HTERT RPE-1 (cell line): ENCODE measurements around the gene PACSIN2.

Experiments
- in situ Hi-C: fragments of 300-500 bp; cut with MboI; formaldehyde crosslinking; loops from 4 replicates; pipeline ENCODE4 v1.14.3; 2020; ENCODE audit warnings: low sequenced_read_pairs

Gene PACSIN2

DNA sequence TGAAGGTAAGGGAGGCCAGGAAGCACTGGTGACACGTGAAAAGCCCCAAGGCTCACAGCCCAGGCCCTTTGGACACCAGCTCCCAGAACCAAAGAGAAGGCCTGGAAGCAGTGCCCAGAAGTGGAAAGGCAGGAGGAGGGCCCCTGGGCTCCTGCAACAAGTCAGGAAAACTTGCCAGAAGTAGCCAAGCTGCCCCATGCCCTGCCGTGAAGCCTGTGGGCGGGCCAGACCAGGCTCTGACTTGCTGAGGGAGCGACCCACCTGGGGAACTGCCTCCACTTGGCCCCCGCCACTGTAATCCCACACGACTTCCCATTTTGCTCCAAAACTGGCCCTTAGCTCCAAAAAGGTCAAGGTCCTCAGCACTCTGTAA, 106.6 kb downstream of the PACSIN2 start:
- in situ Hi-C loops, result no loop called here

DNA sequence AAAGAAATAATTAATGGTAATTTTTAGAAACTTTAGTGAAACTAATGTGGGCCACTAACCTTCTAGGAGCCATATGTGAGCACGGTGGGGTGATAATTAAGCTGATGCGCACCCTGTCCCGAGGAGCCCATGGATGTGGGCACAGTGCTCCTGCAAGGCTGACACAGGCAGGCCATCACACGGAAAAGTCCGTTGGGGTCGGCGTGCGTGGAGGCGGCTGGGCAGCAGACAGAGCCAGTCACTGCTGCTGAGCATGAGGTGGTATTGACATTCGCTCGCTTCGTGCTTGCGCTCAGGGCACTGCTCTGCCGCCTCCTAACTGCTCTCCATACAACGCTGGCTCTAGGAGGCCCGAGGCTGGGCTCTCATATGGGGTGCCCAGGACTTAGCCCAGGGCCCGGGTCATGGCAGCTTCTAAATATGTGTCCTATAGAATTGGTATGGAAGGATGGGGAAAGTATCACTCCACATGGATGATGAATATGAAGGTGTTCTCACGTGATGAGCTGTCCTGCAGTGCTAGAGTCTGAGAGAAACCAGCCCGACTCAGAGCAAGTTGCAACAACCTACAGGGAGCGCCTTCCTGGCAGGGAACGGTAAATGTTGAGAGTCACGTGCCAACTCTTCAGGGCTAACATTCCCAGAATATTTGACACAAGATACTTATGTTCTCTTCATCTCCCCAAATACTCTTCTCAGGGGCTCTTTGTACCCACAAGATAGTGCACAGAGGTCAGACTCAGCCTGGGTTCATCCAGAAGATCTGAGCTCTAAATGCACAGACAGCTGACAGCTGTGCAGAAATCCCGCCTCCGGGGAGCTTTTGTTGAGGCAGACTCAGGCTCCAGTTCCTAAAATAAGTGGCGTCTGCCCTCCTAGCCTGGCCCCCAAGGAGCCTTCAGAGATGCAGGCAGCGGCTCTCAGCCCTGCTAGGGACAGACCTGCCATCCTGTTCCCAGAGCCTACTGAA, 107.3 kb downstream of the PACSIN2 start:
- in situ Hi-C loops, result no loop called here

DNA sequence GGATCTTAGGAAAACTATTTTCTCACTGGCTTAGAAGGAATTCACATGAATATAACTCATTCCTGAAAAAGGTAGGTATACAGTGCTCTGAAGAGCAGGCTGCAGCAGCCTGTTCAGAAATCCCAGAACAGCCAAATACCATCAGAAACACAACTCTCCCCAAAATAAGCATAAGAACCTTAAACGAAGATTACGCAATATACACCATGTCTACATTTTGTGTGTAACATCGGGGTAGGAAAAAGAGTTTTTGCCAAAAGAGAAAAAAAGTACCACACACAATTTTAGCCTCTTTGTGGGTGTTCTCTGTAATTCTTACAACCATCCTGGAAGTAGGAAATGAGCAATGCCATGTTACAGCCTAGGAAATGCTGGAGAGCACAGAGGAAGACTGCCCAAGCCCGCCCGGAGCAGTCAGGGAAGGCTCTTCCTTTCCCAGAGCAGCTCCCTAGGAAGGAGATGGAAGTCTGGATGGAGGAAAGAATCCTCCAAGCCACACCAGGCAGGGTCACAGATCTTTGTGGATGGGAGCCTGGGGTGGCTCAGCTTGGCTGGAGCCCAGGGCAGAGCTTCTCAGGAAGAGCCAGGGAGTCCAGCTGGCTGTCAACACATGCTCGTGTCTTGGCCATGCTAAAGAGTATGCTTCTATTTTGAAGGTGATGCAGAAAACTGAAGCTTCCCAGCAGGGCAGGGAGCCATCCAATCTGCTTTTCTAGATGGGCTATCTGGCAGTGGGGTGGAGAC, 108.2 kb downstream of the PACSIN2 start:
- in situ Hi-C loops, result no loop called here

DNA sequence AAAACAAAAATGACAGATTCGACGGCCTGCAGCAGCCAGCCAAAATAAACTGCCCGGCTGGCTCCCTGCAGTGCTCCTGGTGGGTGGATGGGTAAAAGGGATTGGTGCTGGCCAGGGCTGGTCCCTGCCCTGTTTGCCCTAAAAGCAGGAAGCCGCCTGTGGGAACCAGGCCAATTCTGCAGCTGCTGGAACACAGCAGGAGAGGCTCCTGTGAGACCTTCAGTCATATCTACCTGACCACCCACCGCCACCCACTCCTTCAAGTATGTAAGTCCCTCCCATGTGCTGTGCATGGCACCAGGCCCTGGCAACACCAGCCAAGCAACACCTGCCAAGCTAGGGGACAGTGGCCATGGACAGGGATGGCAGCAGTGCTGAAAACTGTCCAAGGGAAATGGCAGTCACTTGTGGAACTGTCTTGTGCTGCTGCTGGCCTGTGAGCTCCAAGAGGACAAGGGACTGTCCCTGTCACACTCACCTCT, 109.2 kb downstream of the PACSIN2 start:
- in situ Hi-C loops, result no loop called here

DNA sequence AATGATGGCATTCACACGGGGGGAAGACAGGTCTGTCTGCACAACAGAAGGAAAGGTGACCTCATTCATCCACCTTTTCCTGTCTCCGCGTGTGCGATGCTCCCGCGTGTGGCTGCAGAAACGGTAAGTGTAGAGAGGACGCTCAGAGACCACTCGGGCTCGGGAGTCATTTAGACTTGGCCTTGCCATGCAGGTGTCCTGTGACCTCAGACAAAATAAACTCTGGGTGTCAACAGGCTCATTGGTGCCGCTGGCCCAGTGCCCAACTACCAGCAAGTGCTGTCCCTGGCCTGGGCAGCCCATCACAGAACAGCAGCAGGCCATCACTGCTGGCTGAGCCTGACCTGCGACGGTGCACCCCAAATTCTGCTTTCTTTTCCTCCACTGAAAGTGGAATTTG, 109.7 kb downstream of the PACSIN2 start:
- in situ Hi-C loops, result no loop called here

DNA sequence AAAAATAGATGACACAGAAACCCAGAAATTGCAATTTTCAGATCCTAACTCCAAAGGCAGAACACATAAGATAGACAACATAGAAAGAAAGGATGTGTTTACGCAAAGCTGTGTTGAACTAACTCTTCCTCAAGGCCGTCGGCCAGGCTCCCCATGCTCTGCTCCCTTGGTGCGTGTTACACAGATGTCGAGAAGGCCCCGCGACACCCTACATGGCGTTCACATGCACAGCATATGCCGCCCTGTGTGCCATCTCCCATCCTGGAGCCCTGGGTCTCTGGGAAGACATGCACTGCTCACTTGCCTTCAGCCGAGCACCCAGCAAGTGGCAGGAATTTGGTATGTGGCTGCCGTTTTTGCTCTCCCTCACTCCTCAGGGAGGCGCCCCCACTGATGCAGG, 110.9 kb downstream of the PACSIN2 start:
- in situ Hi-C loops, result no loop called here

DNA sequence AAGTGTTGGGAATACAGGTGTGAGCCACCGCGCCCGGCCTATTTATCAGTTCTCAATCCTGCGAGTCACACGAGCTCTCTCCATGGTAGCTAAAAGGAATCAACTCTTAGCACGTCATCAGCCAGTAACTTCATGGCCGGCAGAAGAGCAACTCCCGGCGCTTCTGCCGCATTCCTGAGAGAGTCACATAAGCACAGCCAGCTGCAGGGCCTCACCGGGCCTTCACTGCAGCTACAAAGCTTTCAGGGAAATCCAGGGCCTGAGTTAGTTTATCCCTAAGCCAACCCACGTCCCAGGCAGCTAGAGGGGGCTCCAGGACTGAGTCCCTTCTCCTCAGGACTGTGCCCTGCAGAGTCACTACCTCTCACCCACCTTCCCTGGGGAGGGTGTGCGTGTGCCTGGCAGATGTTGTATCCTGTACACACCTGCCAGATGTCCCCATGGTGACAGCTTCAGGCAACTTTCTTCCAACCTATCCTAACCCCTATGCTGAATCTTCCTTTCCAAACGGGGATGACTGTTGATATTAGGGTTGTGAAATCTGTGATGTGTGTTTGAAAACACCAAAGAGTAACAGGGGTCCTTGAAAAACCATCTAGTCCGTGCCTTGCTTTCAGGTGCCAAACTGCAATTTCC, 112.0 kb downstream of the PACSIN2 start:
- in situ Hi-C loops, result no loop called here

DNA sequence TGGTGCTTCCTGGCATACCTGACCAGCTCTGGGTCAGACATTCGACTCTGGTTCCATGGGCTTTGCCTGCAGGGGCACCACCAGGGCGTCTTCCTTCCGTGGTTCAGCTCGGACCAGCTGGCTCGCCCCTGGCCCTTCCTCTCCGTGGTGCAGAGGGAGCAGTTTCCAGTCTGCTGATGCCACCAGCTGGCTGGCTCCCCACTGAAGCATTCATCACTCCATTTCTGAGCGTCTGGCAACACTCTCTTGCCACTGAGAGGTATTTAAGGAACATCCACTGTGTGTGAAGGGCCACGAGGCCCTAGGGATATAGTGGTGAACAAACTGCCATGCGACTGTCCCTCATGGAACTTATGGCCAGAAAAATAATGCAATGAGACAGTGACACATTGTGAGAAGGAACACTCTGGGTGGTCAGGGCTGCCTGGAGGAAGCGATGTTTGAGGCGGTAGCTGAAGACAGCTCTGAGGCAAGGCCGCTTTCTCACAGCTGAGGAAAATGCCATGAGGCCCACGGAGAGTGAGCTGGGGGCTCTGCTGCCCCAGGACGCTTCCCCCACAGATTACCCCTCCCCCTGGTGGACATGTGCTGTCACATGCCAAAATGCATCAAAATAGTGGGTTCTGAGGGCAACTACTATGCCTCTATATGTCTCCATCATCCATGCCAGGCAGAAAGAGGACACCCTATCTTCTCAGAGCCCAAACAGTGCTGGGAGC, 113.0 kb downstream of the PACSIN2 start:
- in situ Hi-C loops, result no loop called here

DNA sequence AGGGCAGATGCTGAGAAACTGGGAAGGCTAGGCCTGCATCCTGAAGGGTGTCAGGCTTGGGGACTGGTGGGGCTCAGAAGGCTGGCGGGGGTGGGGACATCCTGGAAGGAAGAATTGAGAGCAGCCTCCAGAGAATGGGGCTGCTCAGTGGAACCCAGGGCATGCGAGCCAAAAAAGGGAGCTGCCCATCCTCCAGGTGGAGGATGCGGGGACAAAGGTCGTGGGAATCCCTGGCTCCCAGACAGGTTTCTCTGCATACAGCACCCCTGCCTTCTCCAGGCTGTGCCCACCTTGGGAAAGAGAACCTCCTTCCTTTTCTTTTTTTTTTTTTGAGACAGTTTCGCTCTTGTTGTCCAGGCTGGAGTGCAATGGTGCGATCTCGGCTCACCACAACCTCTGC, 117.0 kb downstream of the PACSIN2 start:
- in situ Hi-C loops, result no loop called here

DNA sequence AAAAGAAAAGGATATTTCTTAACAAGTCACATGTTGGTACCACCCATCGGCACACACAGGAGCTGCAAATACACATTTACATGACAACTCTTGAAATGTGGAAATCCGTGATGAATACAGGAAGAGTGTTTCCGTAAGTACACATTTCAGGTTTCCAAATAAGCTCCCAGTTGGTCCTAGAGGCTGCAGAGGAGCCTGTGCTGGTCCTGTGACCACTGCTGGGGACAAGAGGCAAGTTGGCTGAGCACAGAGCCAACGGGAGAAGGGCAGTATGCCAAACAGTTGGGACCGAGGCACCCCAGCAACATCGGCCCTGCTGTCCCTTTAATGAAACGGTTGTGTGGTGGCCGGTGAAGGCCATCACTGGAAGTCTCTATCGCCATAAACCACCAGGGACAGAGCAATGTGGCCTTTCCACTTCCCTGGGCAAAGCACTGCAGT, 119.4 kb downstream of the PACSIN2 start:
- in situ Hi-C loops, result no loop called here

DNA sequence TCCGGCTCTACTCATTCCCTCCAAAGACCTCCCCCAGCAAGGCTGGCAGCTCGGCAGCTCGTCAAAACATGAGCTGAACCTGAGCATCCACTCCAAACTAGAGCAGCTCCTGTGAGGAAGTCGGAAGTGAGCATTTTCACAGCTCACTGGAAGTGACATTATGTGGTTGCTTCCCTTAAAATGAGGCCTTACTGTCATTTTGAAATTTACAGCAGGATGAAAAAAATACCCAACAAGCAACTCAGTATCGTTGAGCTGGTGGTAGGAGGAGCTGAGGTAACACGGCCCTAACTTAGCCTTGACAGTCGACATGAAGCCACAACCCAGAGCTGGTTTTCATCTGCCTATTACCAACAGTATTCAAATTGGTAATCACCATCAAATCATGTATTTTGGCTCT, 119.9 kb downstream of the PACSIN2 start:
- in situ Hi-C loops, result no loop called here

DNA sequence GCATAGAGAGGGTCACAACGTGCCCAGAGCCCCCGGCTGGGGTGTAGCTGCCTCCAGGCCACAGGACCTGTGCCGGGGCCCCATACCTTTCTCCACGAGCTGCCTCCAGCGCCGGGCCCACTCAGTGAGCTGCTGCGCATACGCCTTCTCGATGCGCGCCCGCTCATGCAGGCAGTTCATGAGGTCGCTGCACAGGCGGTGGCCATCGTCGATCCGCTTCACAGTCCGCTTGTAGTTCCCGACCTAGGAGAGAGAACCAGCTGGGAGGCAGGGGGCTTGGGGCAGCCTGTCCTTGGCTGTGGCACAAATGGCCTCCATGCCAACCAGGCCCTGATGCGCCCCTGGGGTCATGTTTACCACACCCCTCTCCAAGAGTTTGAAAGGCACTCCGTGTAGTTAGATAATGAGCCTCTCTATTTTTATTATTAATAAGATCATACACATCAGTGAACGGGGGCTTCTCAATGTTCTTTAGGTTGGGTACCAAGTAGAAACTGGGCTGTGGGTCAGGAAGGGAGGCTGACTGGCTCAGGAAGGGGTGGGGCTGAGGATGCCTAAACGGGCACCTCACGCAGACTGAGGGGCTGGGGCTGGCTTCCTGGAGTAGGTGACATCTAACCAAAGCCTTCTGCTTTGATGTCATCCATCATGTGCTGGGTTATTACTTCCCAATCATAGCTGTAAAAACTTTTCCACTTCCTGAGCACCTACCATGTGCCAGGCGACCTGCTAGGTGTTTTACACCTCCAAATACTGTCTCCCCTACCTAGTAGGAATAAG, 121.4 kb downstream of the PACSIN2 start:
- in situ Hi-C loops, result no loop called here

DNA sequence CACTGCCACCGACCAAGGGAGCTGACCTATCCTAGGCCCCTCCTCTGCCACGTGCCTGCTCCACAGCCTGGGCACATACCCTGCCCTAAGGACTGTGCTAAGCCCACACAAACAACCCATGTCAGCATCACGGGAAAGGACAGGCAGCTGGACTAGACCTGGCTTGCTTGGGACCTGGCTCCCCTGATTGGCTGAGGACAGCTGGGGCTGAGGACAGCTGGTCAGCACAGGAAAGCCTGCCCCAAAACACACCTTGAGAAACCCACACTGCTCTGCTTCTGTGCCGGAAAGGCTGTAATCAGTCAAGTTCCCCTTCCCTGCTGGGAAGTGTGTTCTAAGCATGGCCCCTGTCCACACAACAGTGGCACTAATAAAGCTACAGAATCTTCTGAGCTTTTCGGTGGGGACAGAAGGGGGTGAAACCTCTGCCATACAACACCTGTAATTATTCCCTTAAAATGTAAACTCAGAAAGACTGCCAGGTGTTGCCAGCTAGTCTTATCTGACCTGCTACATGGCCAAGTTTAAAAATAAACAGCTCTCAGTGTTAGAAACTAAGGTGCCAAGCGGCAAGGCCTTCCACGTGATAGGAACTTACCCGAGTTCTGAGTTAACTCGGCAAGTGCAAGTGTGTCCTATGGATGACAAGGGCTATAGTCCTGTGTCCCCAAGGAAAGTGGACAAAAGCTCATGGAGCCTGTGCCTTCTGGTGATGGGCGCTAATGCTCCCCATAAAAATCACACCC, 122.2 kb downstream of the PACSIN2 start:
- in situ Hi-C loops, result no loop called here

DNA sequence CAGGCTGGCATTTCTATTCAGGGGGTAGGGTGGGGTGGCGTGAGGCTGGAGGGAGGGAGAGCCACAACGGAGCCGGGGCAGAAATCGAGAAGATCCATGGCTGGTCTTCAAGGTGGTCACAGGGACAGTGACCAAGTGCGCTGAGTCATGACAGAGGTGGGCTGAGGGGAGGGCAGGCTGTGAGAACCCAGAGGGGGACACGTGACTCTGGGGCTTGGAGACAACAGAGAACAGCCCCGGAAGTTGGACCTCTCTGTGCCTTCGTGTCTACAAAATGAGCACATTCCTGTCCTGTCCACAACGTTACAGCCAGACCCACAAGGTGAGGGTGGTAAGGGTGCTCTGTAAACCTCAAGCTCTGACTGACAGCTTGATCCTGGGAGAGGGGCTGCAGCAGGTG, 122.8 kb downstream of the PACSIN2 start:
- in situ Hi-C loops, result no loop called here

DNA sequence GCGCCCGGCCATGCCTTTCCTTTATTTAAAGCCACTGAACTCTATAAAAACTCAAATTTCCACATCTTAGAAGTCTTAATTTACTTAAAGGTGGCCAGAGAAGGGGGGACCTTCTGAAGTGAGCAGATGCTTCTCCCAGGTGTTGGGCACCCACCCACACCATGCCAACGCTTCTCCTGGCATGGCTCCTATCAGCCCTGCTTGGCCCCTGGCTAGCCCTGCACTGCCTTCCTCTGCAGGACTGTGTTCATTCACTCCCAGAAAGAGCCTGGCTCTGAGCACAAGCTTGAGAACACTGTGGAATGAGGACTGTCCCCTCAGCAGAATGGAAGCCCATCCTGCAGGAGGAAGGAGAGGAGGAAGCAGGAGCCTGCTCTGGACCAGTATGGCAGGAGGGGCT, 123.3 kb downstream of the PACSIN2 start:
- in situ Hi-C loops, result no loop called here

DNA sequence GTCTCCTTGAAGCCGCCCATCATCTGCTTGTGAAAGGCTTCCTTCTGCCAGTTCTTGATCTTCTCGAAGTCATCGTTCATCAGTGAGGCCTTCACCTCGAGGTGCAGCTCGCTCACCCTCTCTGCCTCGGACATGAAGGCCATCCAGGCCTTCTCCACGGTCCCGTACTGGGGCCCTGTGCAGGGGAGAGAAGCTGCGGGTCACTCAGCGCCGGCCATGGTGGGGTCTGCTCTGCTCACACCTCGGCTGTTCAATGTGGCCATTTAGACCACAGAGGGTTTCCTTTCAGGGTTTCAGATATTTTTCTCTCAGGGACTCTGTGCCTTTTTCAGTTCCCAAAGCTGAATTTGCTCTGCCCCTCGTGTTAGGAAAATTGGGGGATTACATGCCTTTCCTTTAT, 123.9 kb downstream of the PACSIN2 start:
- in situ Hi-C loops, result no loop called here

DNA sequence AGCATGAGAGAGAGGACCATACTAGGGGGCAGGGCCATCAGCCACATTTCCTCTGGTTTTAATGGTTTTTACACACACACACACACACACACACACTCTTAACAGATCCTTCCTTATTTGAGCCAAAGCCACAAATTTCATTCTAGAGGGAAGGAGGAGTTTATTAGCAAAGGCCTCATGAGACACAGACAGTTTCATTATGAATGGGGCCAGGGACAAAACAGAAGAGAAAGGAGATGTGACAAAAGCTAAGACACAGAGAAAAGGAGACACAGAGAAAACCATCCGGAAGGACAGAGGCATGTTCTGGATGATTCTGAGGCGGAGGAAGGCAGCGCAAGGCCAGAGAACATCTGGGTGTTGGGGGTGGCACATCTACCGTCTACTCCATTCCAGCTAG, 125.6 kb downstream of the PACSIN2 start:
- in situ Hi-C loops, result no loop called here

DNA sequence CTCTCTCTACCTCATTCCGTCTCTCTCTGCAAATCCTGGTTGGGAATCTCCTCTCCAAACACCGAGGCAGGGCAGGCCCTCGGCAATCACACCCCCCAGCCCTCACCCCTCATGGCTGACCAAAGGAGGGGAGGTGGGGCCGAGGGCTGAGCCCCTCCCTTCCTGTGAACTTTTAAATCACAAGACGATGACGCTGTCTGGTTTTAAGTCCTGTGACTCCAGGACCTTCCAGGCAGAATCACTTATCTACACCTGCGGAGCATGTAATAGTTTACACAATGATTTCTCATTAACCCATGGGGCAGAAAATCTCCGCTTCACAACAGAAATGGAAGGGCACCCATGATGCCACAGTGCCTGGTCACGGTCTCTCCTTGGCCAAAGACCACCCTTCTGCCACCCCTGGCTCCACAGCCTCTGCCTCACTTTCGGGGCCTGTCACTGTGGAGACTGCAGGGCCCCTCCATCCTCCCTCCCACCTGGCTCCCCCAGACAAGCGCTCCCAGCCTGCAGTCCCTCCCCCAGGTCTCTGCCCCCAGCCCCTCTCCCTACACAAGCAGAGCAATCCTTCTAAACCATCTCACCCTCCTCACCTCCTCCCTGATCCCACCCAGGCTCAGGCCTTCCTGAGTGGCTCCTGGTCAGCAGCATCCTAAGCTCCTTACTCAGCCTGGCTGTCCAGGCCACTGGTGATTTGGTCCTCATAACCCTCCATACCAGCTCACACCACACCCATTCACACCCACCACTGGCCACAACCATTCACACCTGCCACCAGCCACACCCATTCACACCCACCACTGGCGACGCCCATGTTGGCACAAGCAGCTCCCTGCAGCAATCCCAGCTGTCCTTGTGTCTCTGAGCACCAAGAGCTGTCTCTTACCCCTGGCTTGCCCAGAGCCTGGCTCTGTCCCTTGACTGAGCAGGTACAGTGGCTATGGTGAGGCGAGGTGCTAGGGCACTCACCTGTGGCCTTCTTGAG, 127.1 kb downstream of the PACSIN2 start:
- in situ Hi-C loops, result no loop called here
